Measurements from ENCODE around the gene ZC3H12C. TPM values are rescaled to one million over a fixed set of nuclear protein-coding genes. Genes with fewer than 3 reads are reported as not detected.
"Not testable (repeated sequence)": the region's sequence is repeated elsewhere in the genome, so short reads cannot be mapped to it uniquely, and the experiment has no call there.

The ZC3H12C gene
- total RNA-seq (2014; rRNA removed; shearing (Covaris generic); ENCODE audit: low replicate concordance) = 2.1 and 3.1 TPM in 2 replicates

DNA sequence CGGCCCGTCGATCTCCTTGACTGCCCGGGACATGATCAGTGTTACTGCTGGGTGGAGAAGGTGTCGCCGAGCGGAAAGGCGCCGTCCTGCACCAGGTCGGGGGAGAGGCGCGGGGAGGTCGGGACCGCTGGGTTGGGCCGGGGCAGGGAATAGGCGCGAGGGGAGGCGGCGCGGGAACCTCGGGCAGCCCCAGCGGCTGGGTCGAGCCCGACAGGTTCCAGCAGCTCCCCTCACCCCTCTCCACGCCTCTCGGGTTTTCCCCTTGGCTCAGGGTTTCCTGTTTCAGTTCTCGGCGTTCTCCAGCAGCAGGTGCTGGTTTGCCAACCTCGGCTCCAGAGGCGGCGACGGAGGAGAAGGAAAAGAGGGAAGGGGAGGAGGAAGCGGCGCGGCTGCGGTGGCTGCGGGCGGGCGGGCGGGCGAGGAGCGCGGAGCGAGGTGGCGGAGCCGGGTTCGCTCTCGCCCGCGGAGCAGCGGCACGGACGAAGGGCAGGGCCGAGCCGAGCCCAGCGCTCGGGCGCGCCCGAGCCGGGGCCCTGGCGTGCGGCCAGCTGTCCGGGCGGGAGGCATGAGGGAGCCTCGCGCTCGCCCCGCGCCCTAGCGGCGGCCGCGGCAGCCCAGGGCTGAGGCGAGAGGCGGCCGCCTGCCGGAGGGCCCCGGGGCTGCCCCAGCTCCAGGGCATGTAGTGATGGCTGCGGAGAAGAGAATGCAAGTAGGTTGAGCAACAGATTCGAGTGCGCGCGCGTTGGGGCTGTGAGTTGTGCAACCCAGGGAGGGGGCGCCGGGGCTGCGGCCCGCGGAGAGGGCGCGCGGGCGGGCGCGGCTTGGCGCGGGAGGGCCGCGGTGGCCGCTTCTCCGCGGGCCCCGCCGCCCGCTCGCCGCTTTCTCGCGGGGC lies at the start of gene ZC3H12C:
ZC3H12C (plus strand) TSS at position 878 of the 892 bp plus-strand sequence. CDS start 20 bp downstream, outside the sequence.
- peak; percentile 89 for DNase-seq (ENCODE audit: low read depth)
- in situ Hi-C loops (cut with HindIII; ENCODE audit: low pct_unique_long_range_greater_than_20kb, low sequenced_read_pairs) = no loop called here

DNA sequence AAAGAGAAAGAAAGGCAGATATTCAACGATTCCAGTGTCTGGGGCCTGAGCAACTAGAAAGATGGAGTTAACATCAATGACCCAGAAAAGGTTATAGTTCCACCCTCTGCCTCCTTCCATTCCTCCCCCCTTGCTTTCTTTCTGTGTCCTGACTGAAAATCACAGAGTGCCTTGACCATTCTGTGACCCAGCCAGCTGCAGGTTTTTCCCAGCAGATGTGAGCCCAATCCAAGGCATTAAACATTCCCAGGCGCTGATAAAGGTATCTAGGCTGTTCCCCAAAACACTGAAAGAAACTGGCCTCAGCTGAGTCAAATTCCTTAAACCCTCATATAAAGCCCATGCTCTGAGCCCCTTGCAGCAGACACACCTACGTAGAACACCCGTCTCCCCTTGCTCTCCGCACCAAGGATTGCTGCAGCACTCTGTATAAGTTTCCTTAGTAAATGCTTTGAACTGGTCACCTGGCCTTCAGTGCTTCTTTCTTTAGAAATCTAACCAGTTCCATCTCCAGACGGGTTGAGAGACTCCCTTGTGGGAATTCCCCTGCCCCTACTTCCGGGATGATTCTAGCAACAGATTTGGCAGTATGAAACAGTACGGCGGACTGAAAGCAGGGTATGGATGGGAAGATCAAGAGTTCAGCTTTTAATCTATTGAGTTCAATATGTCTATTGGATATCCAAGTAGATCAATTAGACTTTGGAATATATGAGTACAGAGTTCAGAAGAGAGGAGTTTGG lies 48.8 kb upstream of the ZC3H12C start:
- no peak for DNase-seq (ENCODE audit: low read depth)
- in situ Hi-C loops (cut with HindIII; ENCODE audit: low pct_unique_long_range_greater_than_20kb, low sequenced_read_pairs) = no loop called here

DNA sequence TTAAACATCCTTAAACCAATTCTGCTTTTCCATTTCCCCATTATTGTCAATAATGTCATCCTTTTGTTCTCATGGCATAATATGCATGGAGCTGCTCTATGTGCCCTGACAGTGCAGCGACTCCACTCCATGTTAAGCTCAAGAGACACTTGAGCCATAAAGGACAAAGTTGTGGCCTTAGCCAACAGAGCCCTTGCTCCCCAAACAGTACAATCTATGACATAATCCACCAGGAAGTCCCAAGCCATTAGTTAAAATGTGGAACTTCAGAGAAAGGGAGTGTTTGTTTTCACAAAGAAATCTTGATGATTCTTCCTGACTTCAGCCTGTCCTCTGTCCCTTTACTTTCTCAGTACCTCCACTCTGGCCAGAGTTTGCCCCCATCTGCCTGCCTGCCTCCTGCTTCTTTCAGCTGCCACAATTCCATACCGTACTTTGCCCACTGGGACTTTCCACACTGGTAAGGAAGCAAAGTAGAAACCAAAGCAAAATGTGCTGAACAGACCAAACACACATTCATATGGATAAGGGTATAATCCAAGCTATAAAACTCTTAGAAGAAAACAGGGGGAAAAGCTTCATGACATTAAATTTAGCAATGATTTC lies 46.3 kb upstream of the ZC3H12C start:
- no peak for DNase-seq (ENCODE audit: low read depth)
- in situ Hi-C loops (cut with HindIII; ENCODE audit: low pct_unique_long_range_greater_than_20kb, low sequenced_read_pairs) = no loop called here

DNA sequence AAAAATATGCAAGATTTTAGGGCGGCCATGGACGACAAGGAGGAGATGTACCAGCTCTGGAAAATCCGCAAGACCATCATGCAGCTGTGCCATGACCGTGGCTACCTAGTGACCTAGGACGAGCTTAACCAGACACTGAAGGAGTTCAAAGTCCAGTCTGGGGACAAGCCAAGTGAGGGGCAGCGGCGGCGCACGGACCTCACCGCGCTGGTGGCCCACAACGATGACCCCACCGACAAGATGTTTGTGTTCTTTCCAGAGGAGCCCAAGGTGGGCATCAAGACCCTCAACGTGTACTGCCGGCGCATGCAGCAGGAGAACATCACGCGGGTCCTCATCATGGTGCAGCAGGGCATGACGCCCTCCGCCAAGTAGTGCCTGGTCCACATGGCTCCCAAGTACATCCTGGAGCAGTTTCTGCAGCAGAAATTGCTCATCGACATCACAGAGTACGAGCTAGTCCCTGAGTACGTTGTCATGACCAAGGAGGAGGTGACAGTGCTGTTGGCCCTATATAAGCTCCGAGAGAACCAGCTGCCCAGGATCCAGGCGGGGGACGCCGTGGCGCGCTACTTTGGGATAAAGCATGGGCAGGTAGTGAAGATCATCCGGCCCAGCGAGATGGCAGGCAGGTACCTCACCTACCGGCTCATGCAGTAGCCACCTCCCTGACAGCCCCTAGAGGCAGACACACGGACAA lies 43.5 kb upstream of the ZC3H12C start:
- DNase-seq (ENCODE audit: low read depth) = no peak

DNA sequence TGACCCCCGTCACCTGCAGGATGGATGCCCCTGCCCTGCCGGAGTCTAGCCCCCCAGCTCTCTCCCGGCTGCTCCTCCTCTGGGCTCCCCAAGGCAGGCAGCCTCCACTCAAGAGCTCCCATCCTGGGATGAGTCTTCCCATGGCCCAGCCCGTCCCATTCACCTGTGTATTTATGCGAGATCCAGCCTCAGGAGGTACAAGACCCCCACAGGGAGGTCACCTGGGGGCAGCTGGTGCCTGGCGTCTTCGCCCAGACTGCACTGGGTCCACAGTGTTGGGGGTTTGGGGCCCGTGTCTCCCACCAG lies 43.0 kb upstream of the ZC3H12C start:
- no peak for DNase-seq (ENCODE audit: low read depth)
- in situ Hi-C loops (cut with HindIII; ENCODE audit: low pct_unique_long_range_greater_than_20kb, low sequenced_read_pairs) = no loop called here

More for the DNA sequence above, 43.5 kb upstream of the ZC3H12C start:
- in situ Hi-C loops (cut with HindIII; ENCODE audit: low pct_unique_long_range_greater_than_20kb, low sequenced_read_pairs) = no loop called here

DNA sequence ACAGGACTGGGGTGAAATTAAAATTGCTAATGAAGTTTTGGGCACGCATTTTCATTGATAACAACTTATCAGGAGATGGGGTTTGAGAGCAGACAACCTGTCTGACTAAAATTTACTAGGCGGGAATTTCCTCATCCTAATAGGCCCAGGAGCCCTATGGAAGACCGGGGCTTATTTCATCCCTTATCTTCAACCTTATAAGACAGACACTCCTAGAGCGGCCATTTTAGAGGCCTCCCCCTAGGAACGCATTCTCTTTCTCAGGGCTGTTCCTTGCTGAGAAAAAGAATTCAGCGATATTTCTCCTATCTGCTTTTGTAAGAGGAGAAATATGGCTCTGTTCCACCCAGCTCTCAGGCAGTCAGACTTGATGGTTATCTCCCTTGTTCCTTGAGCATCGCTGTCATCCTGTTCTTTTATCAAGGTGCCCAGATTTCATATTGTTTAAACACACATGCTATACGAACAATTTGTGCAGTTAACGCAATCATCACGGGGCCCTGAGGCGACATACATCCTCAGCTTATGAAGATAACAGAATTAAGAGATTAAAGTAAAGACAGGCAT lies 39.3 kb upstream of the ZC3H12C start:
- in situ Hi-C loops (cut with HindIII; ENCODE audit: low pct_unique_long_range_greater_than_20kb, low sequenced_read_pairs) = no loop called here
- DNase-seq (ENCODE audit: low read depth) = no peak

DNA sequence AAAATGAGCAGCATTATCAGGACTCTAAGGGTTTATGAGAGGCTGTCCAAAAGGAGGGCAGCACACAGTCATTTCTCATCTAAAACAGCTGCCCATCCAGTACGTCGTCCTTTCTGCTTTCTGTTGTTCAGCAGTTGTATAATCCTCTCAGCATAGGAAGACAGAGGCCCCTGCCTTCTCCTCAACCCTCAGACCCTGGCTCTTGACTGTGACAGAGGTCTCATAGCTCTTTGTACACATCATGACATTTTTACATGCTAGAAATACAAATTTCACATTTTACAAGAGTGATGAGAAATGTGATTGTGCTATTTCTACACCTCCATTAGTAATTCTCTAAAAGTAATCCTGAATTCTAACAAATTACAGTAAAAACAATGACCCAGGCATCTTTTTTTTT lies 36.2 kb upstream of the ZC3H12C start:
- no peak for DNase-seq (ENCODE audit: low read depth)
- in situ Hi-C loops (cut with HindIII; ENCODE audit: low pct_unique_long_range_greater_than_20kb, low sequenced_read_pairs) = no loop called here

DNA sequence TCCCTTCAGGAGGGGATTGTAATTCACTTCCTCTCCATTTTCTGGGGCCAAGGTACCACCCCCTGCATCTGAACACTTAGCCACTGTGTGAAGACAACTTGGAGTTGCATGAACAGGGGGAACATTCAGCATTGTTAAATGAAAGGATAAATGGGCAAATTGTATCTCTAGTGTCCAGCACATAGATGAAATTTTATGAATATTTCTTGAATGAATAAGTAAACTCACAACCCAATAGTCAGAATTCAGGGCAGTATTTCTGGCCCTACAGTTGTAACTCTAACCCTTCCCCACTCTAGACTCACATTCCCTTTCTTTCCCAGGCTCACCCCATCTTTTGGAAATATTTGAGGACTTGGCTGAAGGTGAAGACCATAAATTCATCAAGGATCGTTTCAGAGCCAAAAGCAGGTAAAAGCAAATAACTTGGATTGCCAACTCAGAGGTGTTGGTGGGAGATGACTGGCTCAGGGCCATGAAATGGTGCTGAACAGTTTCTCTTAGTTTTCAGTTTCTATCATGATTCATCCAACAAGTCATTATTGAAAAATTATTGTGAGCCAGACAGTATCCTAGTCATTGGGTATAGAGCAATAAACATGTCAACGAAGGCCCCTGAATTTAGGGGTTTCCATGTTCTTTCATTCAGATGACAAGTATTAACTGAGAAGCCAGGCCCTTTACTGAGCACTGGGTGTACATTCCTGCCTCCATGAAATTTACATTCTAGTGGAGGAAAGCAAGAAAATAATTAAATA lies 33.3 kb upstream of the ZC3H12C start:
- in situ Hi-C loops (cut with HindIII; ENCODE audit: low pct_unique_long_range_greater_than_20kb, low sequenced_read_pairs) = no loop called here

DNA sequence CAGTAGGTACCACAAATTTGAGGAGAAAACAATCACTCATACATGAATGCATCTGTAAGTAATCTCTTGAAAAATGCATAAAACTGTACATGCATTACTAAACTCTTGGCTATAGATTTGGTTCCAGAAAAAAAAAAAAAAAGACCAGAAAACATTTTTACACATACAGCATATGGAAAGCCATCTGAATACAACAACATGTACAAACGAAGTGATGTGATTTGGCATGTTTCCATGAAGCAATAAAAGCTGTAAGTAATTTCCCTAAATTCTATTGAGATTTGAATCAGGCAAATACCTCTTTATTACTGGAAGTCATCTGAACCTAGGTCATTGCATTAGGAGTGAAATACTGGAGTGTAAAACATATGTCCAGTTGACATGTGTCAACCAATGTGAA lies 31.9 kb upstream of the ZC3H12C start:
- no peak for DNase-seq (ENCODE audit: low read depth)
- in situ Hi-C loops (cut with HindIII; ENCODE audit: low pct_unique_long_range_greater_than_20kb, low sequenced_read_pairs) = no loop called here

More for the DNA sequence above, 33.3 kb upstream of the ZC3H12C start:
- no peak for DNase-seq (ENCODE audit: low read depth)

DNA sequence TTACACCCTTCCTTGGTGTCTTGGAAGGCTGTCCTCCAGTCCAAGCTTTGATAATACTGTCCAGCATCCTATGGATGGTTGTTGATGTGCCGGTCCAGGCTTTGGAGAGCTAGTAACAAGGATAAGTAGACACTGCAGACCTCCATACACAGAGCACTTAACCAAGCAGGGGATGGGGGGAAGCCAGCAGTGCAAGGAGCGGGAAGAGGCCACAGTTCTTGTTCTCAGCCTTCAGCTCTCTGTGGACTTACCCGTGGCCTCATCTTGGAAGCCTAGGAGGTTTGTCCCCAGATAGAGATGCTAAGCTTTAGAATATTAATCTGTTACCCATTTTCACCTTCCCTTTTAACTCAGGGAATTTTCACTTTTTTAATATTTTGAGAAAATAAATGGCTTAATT lies 30.9 kb upstream of the ZC3H12C start:
- in situ Hi-C loops (cut with HindIII; ENCODE audit: low pct_unique_long_range_greater_than_20kb, low sequenced_read_pairs) = no loop called here
- DNase-seq (ENCODE audit: low read depth) = no peak

DNA sequence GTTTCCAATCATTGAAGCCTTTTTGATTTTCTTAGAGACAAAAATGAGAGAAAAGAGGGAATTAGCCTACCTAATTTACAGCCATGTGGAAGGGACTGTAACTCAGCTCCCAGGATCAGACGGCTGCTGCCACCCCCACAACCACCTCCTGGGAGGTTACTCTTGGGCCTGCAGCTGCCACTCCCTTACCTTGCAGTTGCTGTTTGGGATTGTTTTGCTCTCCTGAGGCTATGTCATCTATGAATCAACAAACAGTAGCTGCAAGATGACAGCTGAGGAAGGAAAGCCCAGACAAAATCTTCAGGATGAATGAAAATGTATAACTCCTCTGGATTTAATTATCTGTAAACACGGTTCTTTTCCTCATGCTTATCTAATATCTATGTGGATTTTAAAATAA lies 28.0 kb upstream of the ZC3H12C start:
- in situ Hi-C loops (cut with HindIII; ENCODE audit: low pct_unique_long_range_greater_than_20kb, low sequenced_read_pairs) = no loop called here

DNA sequence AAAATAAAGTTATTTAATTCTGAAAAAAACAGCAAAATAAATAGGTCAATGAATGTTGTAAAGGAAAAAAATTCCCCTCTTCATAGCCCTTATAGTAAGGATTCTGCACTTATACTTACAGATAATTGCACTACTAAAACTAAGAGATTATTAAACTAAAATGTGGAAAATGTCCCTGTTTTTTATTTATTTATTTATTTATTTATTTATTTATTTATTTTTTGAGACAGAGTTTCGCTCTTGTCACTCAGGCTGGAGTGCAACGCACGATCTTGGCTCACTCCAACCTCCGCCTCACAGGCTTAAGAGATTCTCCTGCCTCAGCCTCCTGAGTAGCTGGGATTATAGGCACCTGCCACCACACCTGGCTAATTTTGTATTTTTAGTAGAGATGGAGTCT lies 25.2 kb upstream of the ZC3H12C start:
- in situ Hi-C loops (cut with HindIII; ENCODE audit: low pct_unique_long_range_greater_than_20kb, low sequenced_read_pairs); DNase-seq (ENCODE audit: low read depth): not testable (repeated sequence)

More for the DNA sequence above, 28.0 kb upstream of the ZC3H12C start:
- DNase-seq (ENCODE audit: low read depth) = no peak

DNA sequence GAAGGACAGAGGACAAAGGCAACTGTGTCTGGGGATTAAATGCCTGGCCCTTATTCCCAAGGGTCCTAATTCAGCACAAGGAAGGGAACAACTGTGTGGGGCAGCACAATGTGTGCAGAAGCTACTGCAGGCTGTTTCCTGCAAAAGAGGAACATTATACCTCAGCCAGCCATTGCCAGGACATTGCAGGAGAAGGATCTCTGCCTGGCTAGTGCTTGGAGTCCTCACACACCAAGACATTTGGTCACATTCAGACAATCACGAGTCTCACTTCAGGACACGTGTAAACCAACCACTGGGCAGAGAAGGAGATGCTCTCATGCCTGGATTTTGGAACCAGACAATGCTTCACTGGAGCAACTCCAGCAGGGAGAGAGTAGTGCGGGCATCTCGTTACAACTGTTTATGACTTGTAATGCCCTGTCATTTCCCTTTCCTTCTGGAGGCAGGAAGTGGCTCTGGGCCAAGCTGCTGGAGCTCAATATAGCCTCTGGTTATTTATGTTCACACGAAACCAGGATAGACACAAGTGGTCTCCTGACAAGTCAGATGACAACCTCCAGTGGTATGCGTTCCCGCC lies 23.9 kb upstream of the ZC3H12C start:
- DNase-seq (ENCODE audit: low read depth) = peak; percentile 12
- in situ Hi-C loops (cut with HindIII; ENCODE audit: low pct_unique_long_range_greater_than_20kb, low sequenced_read_pairs) = no loop called here

DNA sequence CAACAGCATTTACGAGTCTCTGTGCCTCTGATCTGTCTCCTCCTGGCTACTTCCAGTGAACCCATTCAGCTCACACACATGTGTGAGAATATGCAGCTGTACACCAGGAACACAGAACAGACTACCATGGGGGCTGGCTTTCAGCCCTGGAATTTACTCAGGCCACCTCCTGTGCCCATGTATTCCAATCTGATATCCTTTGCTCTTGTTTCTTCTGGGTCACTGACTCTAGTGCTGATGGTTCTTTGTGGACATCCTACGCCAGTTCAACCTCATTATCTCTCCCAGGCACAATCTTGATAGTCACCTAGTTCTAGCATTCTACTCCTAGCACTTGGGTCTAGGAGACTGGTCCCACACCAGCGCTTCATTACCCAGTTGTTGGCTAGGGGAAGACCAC lies 23.0 kb upstream of the ZC3H12C start:
- in situ Hi-C loops (cut with HindIII; ENCODE audit: low pct_unique_long_range_greater_than_20kb, low sequenced_read_pairs) = no loop called here
- no peak for DNase-seq (ENCODE audit: low read depth)

DNA sequence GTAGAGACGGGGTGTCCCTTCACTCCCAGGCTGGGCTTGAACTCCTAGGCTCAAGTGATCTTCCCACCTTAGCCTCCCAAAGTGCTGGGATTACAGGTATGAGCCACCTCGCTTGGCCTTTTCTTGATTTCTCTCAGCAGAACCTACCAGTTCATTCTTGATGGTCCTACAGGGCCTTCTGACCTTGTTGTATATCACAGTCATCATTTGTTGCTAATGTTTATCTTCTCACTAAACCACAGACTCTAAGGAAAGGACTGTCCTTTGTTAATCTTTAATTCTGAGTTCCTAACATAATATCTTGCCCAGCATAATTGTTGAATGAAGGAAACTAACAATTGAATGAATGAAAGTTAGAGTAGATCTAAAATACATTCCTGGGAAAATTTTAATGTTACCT lies 22.0 kb upstream of the ZC3H12C start:
- DNase-seq (ENCODE audit: low read depth) = peak; percentile 39

DNA sequence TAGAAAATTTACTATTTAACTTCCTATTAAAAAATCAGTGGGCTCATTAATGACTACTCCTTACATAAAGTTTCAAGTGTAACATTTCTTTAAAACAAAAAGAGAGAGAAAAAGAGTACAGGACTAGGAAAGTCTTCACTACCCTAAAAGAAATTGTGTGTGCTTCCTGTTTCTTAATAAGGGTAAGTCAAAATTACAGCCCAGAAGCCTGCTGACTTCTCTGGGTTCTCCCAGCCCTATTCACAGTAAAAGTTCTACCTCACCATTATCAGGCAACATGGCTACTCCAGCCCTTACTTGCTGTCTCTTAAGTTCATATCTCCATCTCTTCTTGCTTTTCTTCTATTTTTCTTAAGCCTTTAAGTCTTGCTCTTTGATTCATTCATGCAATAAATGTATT lies 20.3 kb upstream of the ZC3H12C start:
- DNase-seq (ENCODE audit: low read depth) = no peak
- in situ Hi-C loops (cut with HindIII; ENCODE audit: low pct_unique_long_range_greater_than_20kb, low sequenced_read_pairs) = no loop called here

More for the DNA sequence above, 22.0 kb upstream of the ZC3H12C start:
- in situ Hi-C loops (cut with HindIII; ENCODE audit: low pct_unique_long_range_greater_than_20kb, low sequenced_read_pairs) = no loop called here

DNA sequence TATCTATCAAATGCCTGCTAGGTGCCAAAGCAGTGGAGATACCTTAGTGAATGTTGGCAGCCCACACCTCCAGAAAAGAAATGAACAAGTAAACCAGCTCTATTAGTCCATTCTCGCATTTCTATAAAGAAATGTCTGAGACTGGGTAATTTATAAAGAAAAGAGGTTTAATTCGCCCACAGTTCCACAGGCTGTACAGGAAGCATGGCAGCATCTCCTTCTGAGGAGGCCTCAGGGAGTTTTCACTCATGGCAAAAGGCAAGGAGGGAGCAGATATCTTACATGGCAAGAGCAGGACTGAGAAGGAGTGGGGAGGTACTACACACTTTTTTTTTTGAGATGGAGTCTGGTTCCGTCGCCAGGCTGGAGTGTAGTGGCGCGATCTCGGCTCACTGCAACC lies 18.7 kb upstream of the ZC3H12C start:
- in situ Hi-C loops (cut with HindIII; ENCODE audit: low pct_unique_long_range_greater_than_20kb, low sequenced_read_pairs) = no loop called here
- DNase-seq (ENCODE audit: low read depth) = no peak

Measured in Caki2 (cell line).